NB4 (cell line): ENCODE measurements around the gene NMT1.

Experiments
- MYC ChIP-seq: IDR thresholded peaks from 2 replicates; pipeline ENCODE4 v1.6.1; 2011; ENCODE audit warnings: low read depth, low read length
- POLR2A ChIP-seq: IDR thresholded peaks from 2 replicates; pipeline ENCODE4 v1.6.1; 2011; ENCODE audit warnings: mild to moderate bottlenecking; ENCODE audit not compliant: insufficient read length; ENCODE audit errors: extremely low read depth
- TF ChIP-seq, protein P1 (sequence below): IDR thresholded peaks from one replicate; pipeline ENCODE4 v1.5.1; 2012; ENCODE audit warnings: low read depth, low read length
- TF ChIP-seq, protein P2 (sequence below): IDR thresholded peaks from 2 replicates; pipeline ENCODE4 v1.6.1; 2011; ENCODE audit warnings: low read depth, low read length

DNA sequence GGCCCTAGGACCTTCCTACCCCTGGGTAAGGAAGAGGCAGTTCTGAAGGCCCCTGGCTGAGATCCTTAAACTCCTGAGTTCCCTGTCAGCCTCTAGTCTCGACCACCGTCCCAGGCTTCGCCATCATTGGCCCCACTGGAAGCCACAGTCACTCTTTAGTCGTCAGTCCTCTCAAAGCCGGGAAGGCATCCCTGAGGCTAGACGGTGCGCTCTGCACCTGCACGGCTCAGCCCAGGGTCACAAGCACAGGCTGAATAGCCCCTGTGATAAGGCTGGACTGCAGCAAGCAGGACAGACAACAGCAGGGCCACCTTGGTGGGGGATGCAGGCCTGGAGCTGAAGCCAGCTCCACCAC lies 83.9 kb downstream of the NMT1 start:
- TF ChIP-seq, protein P1, sequence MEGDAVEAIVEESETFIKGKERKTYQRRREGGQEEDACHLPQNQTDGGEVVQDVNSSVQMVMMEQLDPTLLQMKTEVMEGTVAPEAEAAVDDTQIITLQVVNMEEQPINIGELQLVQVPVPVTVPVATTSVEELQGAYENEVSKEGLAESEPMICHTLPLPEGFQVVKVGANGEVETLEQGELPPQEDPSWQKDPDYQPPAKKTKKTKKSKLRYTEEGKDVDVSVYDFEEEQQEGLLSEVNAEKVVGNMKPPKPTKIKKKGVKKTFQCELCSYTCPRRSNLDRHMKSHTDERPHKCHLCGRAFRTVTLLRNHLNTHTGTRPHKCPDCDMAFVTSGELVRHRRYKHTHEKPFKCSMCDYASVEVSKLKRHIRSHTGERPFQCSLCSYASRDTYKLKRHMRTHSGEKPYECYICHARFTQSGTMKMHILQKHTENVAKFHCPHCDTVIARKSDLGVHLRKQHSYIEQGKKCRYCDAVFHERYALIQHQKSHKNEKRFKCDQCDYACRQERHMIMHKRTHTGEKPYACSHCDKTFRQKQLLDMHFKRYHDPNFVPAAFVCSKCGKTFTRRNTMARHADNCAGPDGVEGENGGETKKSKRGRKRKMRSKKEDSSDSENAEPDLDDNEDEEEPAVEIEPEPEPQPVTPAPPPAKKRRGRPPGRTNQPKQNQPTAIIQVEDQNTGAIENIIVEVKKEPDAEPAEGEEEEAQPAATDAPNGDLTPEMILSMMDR, result no peak
- TF ChIP-seq POLR2A (no peak), MYC (no peak)
- TF ChIP-seq, protein P2, sequence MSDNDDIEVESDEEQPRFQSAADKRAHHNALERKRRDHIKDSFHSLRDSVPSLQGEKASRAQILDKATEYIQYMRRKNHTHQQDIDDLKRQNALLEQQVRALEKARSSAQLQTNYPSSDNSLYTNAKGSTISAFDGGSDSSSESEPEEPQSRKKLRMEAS, result no peak
